ENCODE measurements around the gene PRR19.

Gene PRR19

GRCh38 chr19:42274065-42274682 is 27.8 kb upstream of the PRR19 start:
- no peak overlapping the region for H2BK12ac ChIP-seq (ENCODE audit: low read length)
- no peak overlapping the region for H2AFZ ChIP-seq (ENCODE audit: low read length)
- peak overlapping the region; percentile 30 for H3K9ac ChIP-seq (ENCODE audit: low read depth, low read length, poor library complexity)
- H2AK5ac ChIP-seq (ENCODE audit: low read depth, low read length) = no peak overlapping the region
- H2BK15ac ChIP-seq (ENCODE audit: low read length) = no peak overlapping the region
- H3K36me3 ChIP-seq (replicated peaks in 1 of 2; ENCODE audit: control insufficient read depth in 2 of 2, insufficient read depth in 2 of 2, low read length in 2 of 2) = peaks cover 16 to 40% of the 10 kb centered on the region in 2 donors
- H4K8ac ChIP-seq (ENCODE audit: low read depth, low read length) = no peak overlapping the region
- no peak overlapping the region for H3K4ac ChIP-seq (ENCODE audit: low read length)
- no peaks in the 10 kb centered on the region for H3K9me3 ChIP-seq (replicated peaks in 1 of 2; ENCODE audit: control insufficient read depth in 2 of 2, insufficient read depth in 1 of 2, low read depth in 1 of 2, low read length in 2 of 2)
- no peak overlapping the region for H2BK120ac ChIP-seq (ENCODE audit: low read depth, low read length)
- no peak overlapping the region for H2BK5ac ChIP-seq (ENCODE audit: low read length)
- H3K4me2 ChIP-seq (ENCODE audit: insufficient read depth, low read length, poor library complexity, severe bottlenecking) = no peak overlapping the region
- peaks cover 9 to 16% of the 10 kb centered on the region in 2 donors for H3K4me1 ChIP-seq (ENCODE audit: control insufficient read depth in 2 of 2, insufficient read depth in 1 of 2, low read depth in 1 of 2, low read length in 2 of 2)
- WGBS, 2 donors (ENCODE audit: extremely low coverage in 2 of 2, insufficient read length in 2 of 2, insufficient replicate concordance in 1 of 2) = no CpG with 5 or more reads among the region's 22 CpGs
- H3K14ac ChIP-seq (ENCODE audit: low read length) = no peak overlapping the region
- no peak overlapping the region for H3K27ac ChIP-seq (replicated peaks; ENCODE audit: low read length)
- no peak overlapping the region for H3K23ac ChIP-seq (ENCODE audit: low read depth, low read length, poor library complexity)
- H3K18ac ChIP-seq (ENCODE audit: low read length) = no peak overlapping the region
- peaks cover 25% of the 10 kb centered on the region for H3K79me1 ChIP-seq (ENCODE audit: low read depth, low read length)
- H3K4me3 ChIP-seq (ENCODE audit: low read length in 2 of 2) = no peak overlapping the region
- no peak for DNase-seq (ENCODE audit: low spot score)
- H3K27me3 ChIP-seq (ENCODE audit: control insufficient read depth in 3 of 3, insufficient read depth in 3 of 3, low read depth in 1 of 3, low read length in 3 of 3) = no peaks in the 10 kb centered on the region
- H4K91ac ChIP-seq (ENCODE audit: low read depth, low read length, poor library complexity) = no peak overlapping the region

GRCh38 chr19:42275103-42275502 is 26.8 kb upstream of the PRR19 start:
- H4K8ac ChIP-seq (ENCODE audit: low read depth, low read length) = no peak overlapping the region
- no peak overlapping the region for H3K4ac ChIP-seq (ENCODE audit: low read length)
- H3K14ac ChIP-seq (ENCODE audit: low read length) = no peak overlapping the region
- peak overlapping the region; percentile 1 for H3K18ac ChIP-seq (ENCODE audit: low read length)
- no peak overlapping the region for H4K91ac ChIP-seq (ENCODE audit: low read depth, low read length, poor library complexity)
- no peaks in the 10 kb centered on the region for H3K9me3 ChIP-seq (replicated peaks in 1 of 2; ENCODE audit: control insufficient read depth in 2 of 2, insufficient read depth in 1 of 2, low read depth in 1 of 2, low read length in 2 of 2)
- no peak overlapping the region for H3K4me3 ChIP-seq (ENCODE audit: low read length in 2 of 2)
- H3K36me3 ChIP-seq (replicated peaks in 1 of 2; ENCODE audit: control insufficient read depth in 2 of 2, insufficient read depth in 2 of 2, low read length in 2 of 2) = peaks cover 16 to 40% of the 10 kb centered on the region in 2 donors
- H2BK15ac ChIP-seq (ENCODE audit: low read length) = no peak overlapping the region
- no peak overlapping the region for H2BK5ac ChIP-seq (ENCODE audit: low read length)
- H3K79me1 ChIP-seq (ENCODE audit: low read depth, low read length) = peaks cover 22% of the 10 kb centered on the region
- no peak overlapping the region for H2BK12ac ChIP-seq (ENCODE audit: low read length)
- no peak for DNase-seq (ENCODE audit: low spot score)
- H3K4me2 ChIP-seq (ENCODE audit: insufficient read depth, low read length, poor library complexity, severe bottlenecking) = no peak overlapping the region
- H3K27me3 ChIP-seq (ENCODE audit: control insufficient read depth in 3 of 3, insufficient read depth in 3 of 3, low read depth in 1 of 3, low read length in 3 of 3) = no peaks in the 10 kb centered on the region
- peaks cover 7 to 12% of the 10 kb centered on the region in 2 donors for H3K4me1 ChIP-seq (ENCODE audit: control insufficient read depth in 2 of 2, insufficient read depth in 1 of 2, low read depth in 1 of 2, low read length in 2 of 2)
- no peak overlapping the region for H2BK120ac ChIP-seq (ENCODE audit: low read depth, low read length)
- H3K23ac ChIP-seq (ENCODE audit: low read depth, low read length, poor library complexity) = no peak overlapping the region
- H2AFZ ChIP-seq (ENCODE audit: low read length) = no peak overlapping the region
- WGBS, 2 donors (ENCODE audit: extremely low coverage in 2 of 2, insufficient read length in 2 of 2, insufficient replicate concordance in 1 of 2) = no CpG with 5 or more reads among the region's 7 CpGs
- H2AK5ac ChIP-seq (ENCODE audit: low read depth, low read length) = no peak overlapping the region
- no peak overlapping the region for H3K27ac ChIP-seq (replicated peaks; ENCODE audit: low read length)
- H3K9ac ChIP-seq (ENCODE audit: low read depth, low read length, poor library complexity) = peak overlapping the region; percentile 9

GRCh38 chr19:42275517-42275916 is 26.4 kb upstream of the PRR19 start:
- Histone ChIP-seq H3K9ac (ENCODE audit: low read depth, low read length, poor library complexity) (no peak overlapping the region), H3K4me3 (ENCODE audit: low read length in 2 of 2) (no peak overlapping the region), H2AK5ac (ENCODE audit: low read depth, low read length) (no peak overlapping the region), H2BK12ac (ENCODE audit: low read length) (no peak overlapping the region), H3K4me1 (ENCODE audit: control insufficient read depth in 2 of 2, insufficient read depth in 1 of 2, low read depth in 1 of 2, low read length in 2 of 2) (peaks cover 7 to 8% of the 10 kb centered on the region in 2 donors), H3K14ac (ENCODE audit: low read length) (no peak overlapping the region), H3K9me3 (replicated peaks in 1 of 2; ENCODE audit: control insufficient read depth in 2 of 2, insufficient read depth in 1 of 2, low read depth in 1 of 2, low read length in 2 of 2) (no peaks in the 10 kb centered on the region), H2BK5ac (ENCODE audit: low read length) (peak overlapping the region; percentile 16), H3K23ac (ENCODE audit: low read depth, low read length, poor library complexity) (no peak overlapping the region), H4K91ac (ENCODE audit: low read depth, low read length, poor library complexity) (no peak overlapping the region), H3K36me3 (replicated peaks in 1 of 2; ENCODE audit: control insufficient read depth in 2 of 2, insufficient read depth in 2 of 2, low read length in 2 of 2) (peaks cover 16 to 40% of the 10 kb centered on the region in 2 donors), H2BK15ac (ENCODE audit: low read length) (no peak overlapping the region), H2AFZ (ENCODE audit: low read length) (no peak overlapping the region), H3K18ac (ENCODE audit: low read length) (peak overlapping the region; percentile 1), H3K4me2 (ENCODE audit: insufficient read depth, low read length, poor library complexity, severe bottlenecking) (no peak overlapping the region), H3K79me1 (ENCODE audit: low read depth, low read length) (peaks cover 22% of the 10 kb centered on the region), H3K27ac (replicated peaks; ENCODE audit: low read length) (no peak overlapping the region), H3K4ac (ENCODE audit: low read length) (no peak overlapping the region), H2BK120ac (ENCODE audit: low read depth, low read length) (no peak overlapping the region), H4K8ac (ENCODE audit: low read depth, low read length) (no peak overlapping the region), H3K27me3 (ENCODE audit: control insufficient read depth in 3 of 3, insufficient read depth in 3 of 3, low read depth in 1 of 3, low read length in 3 of 3) (no peaks in the 10 kb centered on the region)
- WGBS, 2 donors (ENCODE audit: extremely low coverage in 2 of 2, insufficient read length in 2 of 2, insufficient replicate concordance in 1 of 2) = no CpG with 5 or more reads among the region's 3 CpGs
- DNase-seq (ENCODE audit: low spot score) = no peak

- no peak overlapping the region for H2BK5ac ChIP-seq (ENCODE audit: low read length)
- H3K4me1 ChIP-seq (ENCODE audit: control insufficient read depth in 2 of 2, insufficient read depth in 1 of 2, low read depth in 1 of 2, low read length in 2 of 2) = peaks cover 7 to 9% of the 10 kb centered on the region in 2 donors
- no peak overlapping the region for H4K91ac ChIP-seq (ENCODE audit: low read depth, low read length, poor library complexity)
- H4K8ac ChIP-seq (ENCODE audit: low read depth, low read length) = no peak overlapping the region
- H2BK15ac ChIP-seq (ENCODE audit: low read length) = no peak overlapping the region
- H2AFZ ChIP-seq (ENCODE audit: low read length) = no peak overlapping the region
- H3K9ac ChIP-seq (ENCODE audit: low read depth, low read length, poor library complexity) = no peak overlapping the region
- H3K4ac ChIP-seq (ENCODE audit: low read length) = no peak overlapping the region
- no peak overlapping the region for H3K14ac ChIP-seq (ENCODE audit: low read length)
- WGBS, 2 donors (ENCODE audit: extremely low coverage in 2 of 2, insufficient read length in 2 of 2, insufficient replicate concordance in 1 of 2) = no CpG with 5 or more reads among the region's 3 CpGs
- peaks cover 24% of the 10 kb centered on the region for H3K79me1 ChIP-seq (ENCODE audit: low read depth, low read length)
- H2BK12ac ChIP-seq (ENCODE audit: low read length) = no peak overlapping the region
- no peak for DNase-seq (ENCODE audit: low spot score)
- H2BK120ac ChIP-seq (ENCODE audit: low read depth, low read length) = no peak overlapping the region
- H3K18ac ChIP-seq (ENCODE audit: low read length) = no peak overlapping the region
- no peaks in the 10 kb centered on the region for H3K9me3 ChIP-seq (replicated peaks in 1 of 2; ENCODE audit: control insufficient read depth in 2 of 2, insufficient read depth in 1 of 2, low read depth in 1 of 2, low read length in 2 of 2)
- peaks cover 16 to 40% of the 10 kb centered on the region in 2 donors for H3K36me3 ChIP-seq (replicated peaks in 1 of 2; ENCODE audit: control insufficient read depth in 2 of 2, insufficient read depth in 2 of 2, low read length in 2 of 2)
- no peaks in the 10 kb centered on the region for H3K27me3 ChIP-seq (ENCODE audit: control insufficient read depth in 3 of 3, insufficient read depth in 3 of 3, low read depth in 1 of 3, low read length in 3 of 3)
- H3K4me3 ChIP-seq (ENCODE audit: low read length in 2 of 2) = no peak overlapping the region
- no peak overlapping the region for H3K4me2 ChIP-seq (ENCODE audit: insufficient read depth, low read length, poor library complexity, severe bottlenecking)
- no peak overlapping the region for H2AK5ac ChIP-seq (ENCODE audit: low read depth, low read length)
- H3K23ac ChIP-seq (ENCODE audit: low read depth, low read length, poor library complexity) = no peak overlapping the region
- no peak overlapping the region for H3K27ac ChIP-seq (replicated peaks; ENCODE audit: low read length)
These were observed 25.6 kb upstream of the PRR19 start for GRCh38 chr19:42276284-42276683.
